ENCODE data around the gene TFPI. TPM values are rescaled to one million over a fixed set of nuclear protein-coding genes. Genes with fewer than 3 reads are reported as not detected.

The TFPI gene
- total RNA-seq, 1 donor from 2014 or later = 366 TPM

- peak overlapping the region; percentile 26 for H3K27ac ChIP-seq
- intact Hi-C loops (cut with DNase I) = no loop called here
- H3K27me3 ChIP-seq = no peaks in the 10 kb centered on the region
- H3K4me1 ChIP-seq = no peaks in the 10 kb centered on the region
- no peak for TF ChIP-seq CTCF (IDR thresholded peaks at IDR 0.05)
- DNase-seq (no peak), ATAC-seq (no peak)
- H3K36me3 ChIP-seq = no peaks in the 10 kb centered on the region
- no peaks in the 10 kb centered on the region for H3K9me3 ChIP-seq
- H3K4me3 ChIP-seq = peak overlapping the region; percentile 46
Observed at GRCh38 chr2:187442778-187443177, 111.5 kb downstream of the TFPI start.

DNA sequence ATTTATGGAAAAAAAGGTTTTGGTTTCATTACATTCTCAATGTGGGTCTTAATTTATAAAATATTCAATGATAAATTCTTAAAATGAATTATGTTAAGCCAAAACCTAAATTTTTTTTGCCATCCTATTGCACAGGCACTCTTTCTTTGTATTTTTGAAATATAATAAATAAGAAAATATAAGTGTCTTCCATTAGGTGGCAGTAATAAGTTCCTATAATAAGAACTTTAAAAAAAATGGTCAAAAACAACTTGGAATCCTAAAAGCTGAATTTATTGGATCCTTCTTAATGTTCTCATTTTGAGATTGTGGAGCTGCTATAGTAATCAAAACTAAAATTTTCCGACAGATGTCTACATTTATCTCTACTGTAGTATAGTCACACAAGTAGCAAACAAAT lies 111.9 kb downstream of the TFPI start:
- no peaks in the 10 kb centered on the region for H3K27me3 ChIP-seq
- no peaks in the 10 kb centered on the region for H3K9me3 ChIP-seq
- TF ChIP-seq CTCF (IDR thresholded peaks at IDR 0.05) = peak; percentile 17
- DNase-seq (no peak), ATAC-seq (no peak)
- intact Hi-C loops (cut with DNase I) = no loop called here
- no peaks in the 10 kb centered on the region for H3K36me3 ChIP-seq
- no peaks in the 10 kb centered on the region for H3K4me1 ChIP-seq
- peak overlapping the region; percentile 46 for H3K4me3 ChIP-seq
- H3K27ac ChIP-seq = peak overlapping the region; percentile 26

GRCh38 chr2:187440101-187440675 lies 114.0 kb downstream of the TFPI start:
- no peak for TF ChIP-seq CTCF (IDR thresholded peaks at IDR 0.05)
- Histone ChIP-seq H3K27ac (no peak overlapping the region), H3K9me3 (no peaks in the 10 kb centered on the region), H3K4me1 (no peaks in the 10 kb centered on the region), H3K36me3 (no peaks in the 10 kb centered on the region), H3K4me3 (no peak overlapping the region), H3K27me3 (no peaks in the 10 kb centered on the region)
- intact Hi-C loops (cut with DNase I) = no loop called here
- DNase-seq (no peak), ATAC-seq (no peak)

GRCh38 chr2:187438455-187438854 lies 115.8 kb downstream of the TFPI start:
- no peak for TF ChIP-seq CTCF (IDR thresholded peaks at IDR 0.05)
- Histone ChIP-seq H3K27ac (no peak overlapping the region), H3K4me3 (no peak overlapping the region), H3K36me3 (no peaks in the 10 kb centered on the region), H3K4me1 (no peaks in the 10 kb centered on the region), H3K9me3 (no peaks in the 10 kb centered on the region), H3K27me3 (no peaks in the 10 kb centered on the region)
- intact Hi-C loops (cut with DNase I) = no loop called here
- no peak for DNase-seq
- no peak for ATAC-seq

DNA sequence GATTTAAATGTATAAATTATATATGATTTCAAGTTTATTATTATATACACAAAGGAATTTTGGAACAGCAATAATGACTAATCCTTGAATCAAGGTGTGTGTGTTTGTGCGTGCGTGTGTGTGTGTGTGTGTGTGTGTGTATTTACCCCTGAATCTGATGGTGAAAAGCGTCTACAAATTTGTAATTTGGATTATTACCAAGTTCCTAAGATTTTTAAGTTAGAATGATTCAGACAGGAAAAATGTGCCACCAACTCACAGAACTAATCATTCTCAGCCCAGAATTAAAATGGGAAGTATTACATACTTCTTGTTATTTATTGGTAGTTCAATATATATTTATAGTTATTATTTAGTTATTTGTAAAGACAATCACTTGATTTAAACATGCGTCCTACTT lies 118.5 kb downstream of the TFPI start:
- no peak overlapping the region for H3K4me3 ChIP-seq
- H3K9me3 ChIP-seq = no peaks in the 10 kb centered on the region
- DNase-seq (no peak), ATAC-seq (no peak)
- no peaks in the 10 kb centered on the region for H3K4me1 ChIP-seq
- no peaks in the 10 kb centered on the region for H3K27me3 ChIP-seq
- no peak for TF ChIP-seq CTCF (IDR thresholded peaks at IDR 0.05)
- intact Hi-C loops (cut with DNase I) = no loop called here
- H3K27ac ChIP-seq = no peak overlapping the region
- H3K36me3 ChIP-seq = no peaks in the 10 kb centered on the region

- ATAC-seq (no peak), DNase-seq (no peak)
- intact Hi-C loops (cut with DNase I) = no loop called here
- no peak for TF ChIP-seq CTCF (IDR thresholded peaks at IDR 0.05)
- no peaks in the 10 kb centered on the region for H3K4me1 ChIP-seq
- no peaks in the 10 kb centered on the region for H3K27me3 ChIP-seq
- no peak overlapping the region for H3K4me3 ChIP-seq
- H3K9me3 ChIP-seq = no peaks in the 10 kb centered on the region
- H3K36me3 ChIP-seq = no peaks in the 10 kb centered on the region
- no peak overlapping the region for H3K27ac ChIP-seq
Observed at GRCh38 chr2:187435078-187435477, 119.2 kb downstream of the TFPI start.
